Measurements from ENCODE around the gene HS1BP3. TPM values are rescaled to one million over a fixed set of nuclear protein-coding genes. Genes with fewer than 3 reads are reported as not detected.
A peak's percentile ranks its signal among the peaks of the same experiment; 100 is the strongest.

The HS1BP3 gene
- total and polyA plus RNA-seq, 2 of the 13 experiments (the other 11 are each of a cell fraction or from before 2014, with no cell fraction given): 15.2 to 22.0 TPM

- TF ChIP-seq TERF1 (CRISPR knock-in tag; IDR thresholded peaks at IDR 0.05): no peak
- no peak for TF ChIP-seq ZBTB8A (CRISPR knock-in tag; IDR thresholded peaks at IDR 0.05; ENCODE audit: borderline replicate concordance, low read depth)
- TF ChIP-seq SALL2 (CRISPR knock-in tag; IDR thresholded peaks at IDR 0.05): peak; percentile 40; the same call in 1 of the 2 replicates
- TF ChIP-seq, protein P1, sequence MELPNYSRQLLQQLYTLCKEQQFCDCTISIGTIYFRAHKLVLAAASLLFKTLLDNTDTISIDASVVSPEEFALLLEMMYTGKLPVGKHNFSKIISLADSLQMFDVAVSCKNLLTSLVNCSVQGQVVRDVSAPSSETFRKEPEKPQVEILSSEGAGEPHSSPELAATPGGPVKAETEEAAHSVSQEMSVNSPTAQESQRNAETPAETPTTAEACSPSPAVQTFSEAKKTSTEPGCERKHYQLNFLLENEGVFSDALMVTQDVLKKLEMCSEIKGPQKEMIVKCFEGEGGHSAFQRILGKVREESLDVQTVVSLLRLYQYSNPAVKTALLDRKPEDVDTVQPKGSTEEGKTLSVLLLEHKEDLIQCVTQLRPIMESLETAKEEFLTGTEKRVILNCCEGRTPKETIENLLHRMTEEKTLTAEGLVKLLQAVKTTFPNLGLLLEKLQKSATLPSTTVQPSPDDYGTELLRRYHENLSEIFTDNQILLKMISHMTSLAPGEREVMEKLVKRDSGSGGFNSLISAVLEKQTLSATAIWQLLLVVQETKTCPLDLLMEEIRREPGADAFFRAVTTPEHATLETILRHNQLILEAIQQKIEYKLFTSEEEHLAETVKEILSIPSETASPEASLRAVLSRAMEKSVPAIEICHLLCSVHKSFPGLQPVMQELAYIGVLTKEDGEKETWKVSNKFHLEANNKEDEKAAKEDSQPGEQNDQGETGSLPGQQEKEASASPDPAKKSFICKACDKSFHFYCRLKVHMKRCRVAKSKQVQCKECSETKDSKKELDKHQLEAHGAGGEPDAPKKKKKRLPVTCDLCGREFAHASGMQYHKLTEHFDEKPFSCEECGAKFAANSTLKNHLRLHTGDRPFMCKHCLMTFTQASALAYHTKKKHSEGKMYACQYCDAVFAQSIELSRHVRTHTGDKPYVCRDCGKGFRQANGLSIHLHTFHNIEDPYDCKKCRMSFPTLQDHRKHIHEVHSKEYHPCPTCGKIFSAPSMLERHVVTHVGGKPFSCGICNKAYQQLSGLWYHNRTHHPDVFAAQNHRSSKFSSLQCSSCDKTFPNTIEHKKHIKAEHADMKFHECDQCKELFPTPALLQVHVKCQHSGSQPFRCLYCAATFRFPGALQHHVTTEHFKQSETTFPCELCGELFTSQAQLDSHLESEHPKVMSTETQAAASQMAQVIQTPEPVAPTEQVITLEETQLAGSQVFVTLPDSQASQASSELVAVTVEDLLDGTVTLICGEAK (IDR thresholded peaks at IDR 0.05): no peak
- TF ChIP-seq, protein P1 (CRISPR knock-in tag; IDR thresholded peaks at IDR 0.05): peak; percentile 31; the same call in 1 of the 2 replicates
- TF ChIP-seq ATF7 (IDR thresholded peaks at IDR 0.05): no peak
- no peak for TF ChIP-seq ATF7 (CRISPR knock-in tag; IDR thresholded peaks at IDR 0.05)
- TF ChIP-seq RXRB (CRISPR knock-in tag; IDR thresholded peaks at IDR 0.05; ENCODE audit: borderline replicate concordance): peak; percentile 85
- peak; percentile 90 for TF ChIP-seq XRCC5 (optimal IDR thresholded peaks at IDR 0.05; ENCODE audit: low read length)
- TF ChIP-seq E2F1 (CRISPR knock-in tag; IDR thresholded peaks at IDR 0.05): no peak
- TF ChIP-seq ZNF766 (CRISPR knock-in tag; IDR thresholded peaks at IDR 0.05; ENCODE audit: borderline replicate concordance): no peak
- no peak for TF ChIP-seq ZNF350 (CRISPR knock-in tag; IDR thresholded peaks at IDR 0.05; ENCODE audit: borderline replicate concordance, low read depth)
- TF ChIP-seq KDM6A (CRISPR knock-in tag; IDR thresholded peaks at IDR 0.05; ENCODE audit: low read depth): no peak
- no peak for TF ChIP-seq DR1 (CRISPR knock-in tag; IDR thresholded peaks at IDR 0.05)
- TF ChIP-seq ZNF780A (CRISPR knock-in tag; IDR thresholded peaks at IDR 0.05): no peak
- 0 out of 2 replicates have a peak, but pooled peaks have one; percentile 37 for TF ChIP-seq PHF8 (CRISPR knock-in tag; IDR thresholded peaks at IDR 0.05)
- no peak for TF ChIP-seq NCOA5 (CRISPR knock-in tag; IDR thresholded peaks at IDR 0.05)
- no peak for TF ChIP-seq ZNF670 (CRISPR knock-in tag; IDR thresholded peaks at IDR 0.05; ENCODE audit: borderline replicate concordance)
- TF ChIP-seq CCDC6 (CRISPR knock-in tag; IDR thresholded peaks at IDR 0.05): no peak
- no peak for TF ChIP-seq ZNF619 (CRISPR knock-in tag; IDR thresholded peaks at IDR 0.05)
- TF ChIP-seq ZNF33A (CRISPR knock-in tag; IDR thresholded peaks at IDR 0.05; ENCODE audit: borderline replicate concordance): no peak
Measured at GRCh38 chr2:20617892-20618467, 32.9 kb downstream of the HS1BP3 start (continued).

Data from HepG2 (cell line).